ENCODE results near the gene AHCYL2.
"Not testable (repeated sequence)": the region's sequence is repeated elsewhere in the genome, so short reads cannot be mapped to it uniquely, and the experiment has no call there.

Gene AHCYL2

DNA sequence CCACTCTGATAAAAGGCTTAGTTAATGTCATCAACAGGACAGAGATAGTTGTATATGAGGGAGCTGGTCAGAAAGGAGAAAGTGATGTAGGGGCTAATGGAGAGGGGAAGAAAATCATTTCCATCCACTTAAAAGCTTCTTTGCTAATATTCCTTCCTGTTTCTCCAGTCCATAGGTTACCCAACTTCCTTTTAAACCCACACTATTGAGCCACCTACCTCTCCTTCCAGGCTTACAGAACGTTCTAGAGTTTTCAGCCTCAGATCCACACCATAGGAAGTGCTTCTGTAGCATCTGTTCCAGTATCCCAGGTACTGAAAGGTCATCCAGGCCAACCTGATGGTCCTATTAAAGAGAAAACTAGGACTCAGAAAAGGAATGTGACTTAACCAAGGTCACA lies 237.6 kb downstream of the AHCYL2 start:
- no peak for DNase-seq

DNA sequence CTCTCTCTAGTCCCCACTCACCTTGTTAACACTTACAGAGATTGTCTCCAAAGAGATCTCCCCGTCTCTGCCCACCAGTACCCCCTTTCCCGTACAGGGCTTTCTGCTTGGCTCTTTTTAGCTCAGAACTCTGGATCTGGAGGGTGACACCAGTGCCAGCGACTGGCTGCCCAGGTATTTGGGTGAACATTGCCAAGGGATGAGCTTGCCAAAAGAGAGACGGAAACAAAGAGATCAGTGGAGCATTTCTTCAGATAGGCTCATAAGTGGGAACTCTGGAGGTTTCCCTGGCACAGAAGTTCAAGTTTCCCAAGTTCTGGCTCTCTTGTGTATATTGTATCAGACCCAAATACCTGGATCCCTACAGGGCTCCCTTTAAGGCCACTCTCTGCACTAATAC lies 239.4 kb downstream of the AHCYL2 start:
- no peak for DNase-seq

DNA sequence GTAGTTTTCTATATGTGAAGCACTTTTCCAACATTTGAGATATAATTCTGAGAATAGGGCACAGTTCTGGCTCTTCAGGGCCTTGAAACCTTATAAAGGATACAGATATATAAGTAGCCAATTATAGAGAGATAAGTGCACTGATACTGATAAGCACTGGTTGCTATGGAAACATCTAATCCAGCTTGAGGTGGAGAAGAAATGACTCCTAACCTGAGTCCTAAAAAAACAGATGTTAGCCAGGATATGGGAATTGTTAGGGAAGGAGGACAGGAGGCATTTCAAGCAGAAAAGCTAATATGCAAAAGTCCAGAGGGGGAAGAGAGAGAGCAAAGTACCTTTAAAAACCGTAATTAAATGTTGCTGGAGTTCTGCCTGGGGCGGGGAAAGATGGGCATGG lies 240.2 kb downstream of the AHCYL2 start:
- no peak for DNase-seq

DNA sequence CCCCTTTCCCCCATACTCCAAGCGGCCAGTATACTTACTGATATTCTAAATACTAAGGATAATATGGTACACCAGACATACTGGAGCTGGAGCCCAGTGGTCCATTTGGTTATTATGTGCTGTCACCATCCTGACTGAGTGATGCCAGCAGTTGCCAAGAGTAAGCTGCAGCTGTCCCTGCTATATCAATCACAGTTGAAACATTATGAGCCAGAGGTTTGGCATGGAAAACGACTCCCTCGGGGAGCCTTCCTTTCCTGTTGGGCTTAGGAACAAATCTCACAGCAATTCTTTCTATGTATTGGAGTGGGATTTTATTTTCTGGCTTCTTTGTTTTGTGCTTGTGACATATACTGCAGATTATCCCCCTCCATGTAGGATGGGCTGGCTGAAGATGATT lies 242.0 kb downstream of the AHCYL2 start:
- no peak for DNase-seq

DNA sequence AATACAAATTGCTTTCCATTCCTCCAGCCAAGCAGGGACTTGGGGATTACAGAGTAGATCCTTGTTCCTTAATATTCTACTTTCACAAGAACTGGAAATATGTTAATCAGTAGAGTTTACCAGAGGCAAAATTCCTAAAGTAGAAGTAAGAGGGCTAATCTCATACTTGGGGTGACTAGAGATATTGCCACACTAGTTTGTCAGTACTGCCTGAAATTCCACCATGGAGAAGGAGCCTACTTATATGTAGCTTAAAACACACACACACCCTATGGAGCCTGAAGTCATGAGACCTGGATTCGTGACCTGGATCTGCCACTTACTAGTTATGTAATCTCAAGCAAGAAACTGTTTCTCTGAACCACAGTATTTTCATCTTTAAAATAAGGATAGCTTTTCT lies 243.3 kb downstream of the AHCYL2 start:
- no peak for DNase-seq

DNA sequence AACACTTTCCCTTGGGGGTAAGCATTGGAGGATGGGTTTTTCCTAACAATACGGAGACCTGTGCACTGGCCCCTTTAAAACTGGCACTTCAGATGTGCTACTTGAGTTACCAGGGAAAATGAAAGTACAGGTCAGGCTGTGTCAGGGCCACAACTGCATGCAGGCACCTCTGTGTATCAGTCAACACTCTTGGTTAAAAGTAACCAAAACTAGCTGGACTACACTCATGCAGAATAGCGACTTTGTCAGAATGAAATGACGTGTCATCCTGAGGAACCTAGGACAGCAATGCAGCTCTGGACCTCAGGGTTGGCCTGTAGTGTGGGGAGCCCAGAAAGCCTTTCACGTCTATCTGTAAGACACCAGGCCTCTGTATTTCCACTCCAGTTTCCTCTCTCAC lies 243.7 kb downstream of the AHCYL2 start:
- no peak for DNase-seq

DNA sequence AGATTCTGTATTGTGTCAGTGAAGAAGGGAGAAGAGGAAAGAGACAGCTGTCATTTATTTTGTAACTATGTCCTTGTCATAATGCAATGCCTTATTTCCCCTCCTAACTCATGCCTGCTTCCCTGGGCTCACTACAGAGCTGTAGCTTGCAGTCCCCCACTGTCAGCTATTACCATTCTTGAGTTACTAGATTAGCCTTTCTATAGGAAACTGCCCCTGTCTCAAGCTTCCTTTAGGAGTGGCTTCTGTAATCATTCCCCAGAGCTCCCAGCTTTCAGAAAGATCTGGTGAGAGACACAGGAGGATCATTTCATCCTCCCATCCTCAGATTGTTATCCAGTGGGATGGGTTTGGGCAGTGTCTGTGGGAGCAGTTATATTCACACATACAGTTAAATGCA lies 245.1 kb downstream of the AHCYL2 start:
- DNase-seq: no peak

DNA sequence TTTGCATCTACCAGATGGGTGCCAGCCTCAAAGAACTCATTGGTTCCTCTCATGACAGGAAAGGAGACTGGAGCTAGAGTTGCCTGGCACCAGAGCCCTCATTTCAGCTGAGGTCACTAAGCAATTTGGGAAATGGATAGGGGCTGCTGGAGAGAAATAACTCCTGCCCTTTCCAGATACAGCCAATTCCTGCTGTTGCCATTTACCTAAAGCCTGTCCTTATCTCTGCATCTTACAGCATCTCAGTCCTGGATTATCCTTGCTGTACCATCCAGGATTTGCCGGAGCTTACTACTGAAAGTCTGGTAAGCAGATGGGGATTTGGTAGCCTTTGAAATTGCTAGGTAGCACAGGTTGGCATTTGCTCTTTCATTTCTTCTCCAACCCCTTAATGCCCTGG lies 245.6 kb downstream of the AHCYL2 start:
- DNase-seq: no peak

DNA sequence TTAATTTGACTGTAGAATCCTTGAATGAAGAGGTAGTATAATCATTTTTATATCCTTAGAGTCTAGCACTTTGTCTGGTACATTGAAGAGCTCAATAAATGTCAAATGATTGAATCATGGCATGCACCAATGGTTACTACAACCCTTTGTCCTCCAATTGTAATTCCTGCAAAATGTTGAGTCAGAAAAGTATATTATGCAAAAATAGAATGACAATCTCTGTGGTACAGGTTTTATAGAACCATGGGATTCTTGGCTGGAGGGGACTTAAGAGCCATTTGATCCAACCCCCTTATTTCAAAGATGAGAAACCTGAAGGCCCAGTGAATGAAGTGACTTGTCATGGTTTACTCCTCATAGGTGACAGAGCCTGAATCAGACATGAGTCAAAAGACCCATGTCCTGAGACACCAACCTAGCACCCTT lies 246.6 kb downstream of the AHCYL2 start:
- no peak for DNase-seq

DNA sequence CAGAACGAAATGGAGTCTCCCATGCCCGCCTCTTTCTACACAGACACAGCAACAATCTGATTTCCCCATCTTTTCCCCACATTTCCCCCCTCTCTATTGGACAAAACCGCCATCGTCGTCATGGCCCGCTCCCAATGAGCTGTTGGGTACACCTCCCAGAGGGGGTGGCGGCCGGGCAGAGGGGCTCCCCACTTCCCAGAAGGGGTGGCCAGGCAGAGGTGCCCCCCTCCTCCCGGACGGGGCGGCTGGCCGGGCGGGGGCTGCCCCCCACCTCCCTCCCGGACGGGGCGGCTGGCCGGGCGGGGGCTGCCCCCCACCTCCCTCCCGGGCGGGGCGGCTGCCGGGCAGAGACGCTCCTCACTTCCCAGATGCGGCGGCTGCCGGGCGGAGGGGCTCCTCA lies 251.1 kb downstream of the AHCYL2 start:
- DNase-seq: not testable (repeated sequence)

DNA sequence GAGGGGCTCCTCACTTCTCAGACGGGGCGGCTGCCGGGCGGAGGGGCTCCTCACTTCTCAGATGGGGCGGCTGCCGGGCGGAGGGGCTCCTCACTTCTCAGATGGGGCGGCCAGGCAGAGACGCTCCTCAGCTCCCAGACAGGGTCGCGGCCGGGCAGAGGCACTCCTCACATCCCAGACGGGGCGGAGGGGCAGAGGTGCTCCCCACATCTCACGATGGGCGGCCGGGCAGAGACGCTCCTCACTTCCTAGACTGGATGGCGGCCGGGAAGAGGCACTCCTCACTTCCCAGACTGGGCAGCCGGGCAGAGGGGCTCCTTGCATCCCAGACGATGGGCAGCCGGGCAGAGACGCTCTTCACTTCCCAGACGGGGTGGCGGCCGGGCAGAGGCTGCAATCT lies 251.6 kb downstream of the AHCYL2 start:
- not testable (repeated sequence) for DNase-seq

All from hematopoietic multipotent progenitor cell treated with erythropoietin and hydrocortisone succinate and interleukin-3 and kit ligand, for 6 days (in vitro differentiated cells).